H1 (cell line): Measurements from ENCODE around the gene SNRNP70. TPM values are rescaled to one million over a fixed set of nuclear protein-coding genes. Genes with fewer than 3 reads are reported as not detected.

ENCODE experiments used
- ATF2 ChIP-seq: IDR thresholded peaks from 2 replicates; pipeline ENCODE4 v1.6.1; 2012; ENCODE audit warnings: low read length, inconsistent platforms
- BACH1 ChIP-seq: IDR thresholded peaks from 2 replicates; pipeline ENCODE4 v1.6.1; 2012; ENCODE audit warnings: low read length, improper control_type of control experiment
- CEBPB ChIP-seq: IDR thresholded peaks from 2 replicates; pipeline ENCODE4 v1.6.1; 2012; ENCODE audit warnings: low read depth, low read length
- CHD1 ChIP-seq: IDR thresholded peaks from 2 replicates; pipeline ENCODE4 v1.6.1; 2012; ENCODE audit warnings: low read depth, low read length, improper control_type of control experiment
- FOSL1 ChIP-seq: IDR thresholded peaks from 2 replicates; pipeline ENCODE4 v1.6.1; 2011; ENCODE audit warnings: mild to moderate bottlenecking, low read depth, low read length, moderate library complexity; ENCODE audit not compliant: insufficient read depth
- HDAC6 ChIP-seq: IDR thresholded peaks from one replicate; pipeline ENCODE4 v1.7.1; 2012; ENCODE audit warnings: low read depth, mild to moderate bottlenecking, inconsistent platforms, low read length, moderate library complexity
- KDM1A ChIP-seq: fragments of 200-600, 300-600 bp; sonication (generic); IDR thresholded peaks from 2 replicates; pipeline ENCODE4 v1.7.1; 2016; ENCODE audit warnings: mild to moderate bottlenecking, low read length, borderline replicate concordance
- KDM4A ChIP-seq: IDR thresholded peaks from one replicate; pipeline ENCODE4 v1.7.1; 2012; ENCODE audit warnings: low read depth, mild to moderate bottlenecking, moderate library complexity, low read length, inconsistent platforms; ENCODE audit not compliant: severe bottlenecking
- MAX ChIP-seq: IDR thresholded peaks from 2 replicates; pipeline ENCODE4 v1.6.1; 2012; ENCODE audit warnings: inconsistent platforms
- POLR2A ChIP-seq, 2 experiments: IDR thresholded peaks; 1 replicate in 1 of 2; 2 replicates in 1 of 2; pipeline ENCODE4 v1.6.1; 2011; ENCODE audit warnings: low read depth in 2 of 2, low read length in 2 of 2, mild to moderate bottlenecking in 2 of 2; ENCODE audit errors: control extremely low read depth in 1 of 2
- POU5F1 ChIP-seq: IDR thresholded peaks from 2 replicates; pipeline ENCODE4 v1.6.1; 2011; ENCODE audit warnings: low read depth, mild to moderate bottlenecking, low read length, moderate library complexity
- RAD21 ChIP-seq, 2 experiments: IDR thresholded peaks in 1 of 2; conservative IDR thresholded peaks in 1 of 2; 2 replicates each; pipeline ENCODE4 v1.6.1; 2011; ENCODE audit warnings: low read depth in 2 of 2, low read length in 2 of 2, improper control_type of control experiment in 1 of 2, inconsistent platforms in 1 of 2, mild to moderate bottlenecking in 1 of 2, moderate library complexity in 1 of 2
- RBBP5 ChIP-seq: IDR thresholded peaks from 2 replicates; pipeline ENCODE4 v1.7.1; 2012; ENCODE audit warnings: low read depth, mild to moderate bottlenecking, inconsistent platforms, low read length, moderate library complexity, borderline replicate concordance
- SAP30 ChIP-seq: fragments of 300-600 bp; sonication (generic); IDR thresholded peaks from 2 replicates; pipeline ENCODE4 v1.7.1; 2012; ENCODE audit warnings: low read length, moderate library complexity, mild to moderate bottlenecking, inconsistent platforms; ENCODE audit not compliant: insufficient read depth, insufficient replicate concordance
- SIN3A ChIP-seq, 2 experiments: IDR thresholded peaks in 1 of 2; conservative IDR thresholded peaks in 1 of 2; 2 replicates each; pipeline ENCODE4 v1.6.1; 2011 to 2012; ENCODE audit warnings: low read length in 2 of 2, improper control_type of control experiment in 1 of 2, low read depth in 1 of 2, mild to moderate bottlenecking in 1 of 2
- SIX5 ChIP-seq: IDR thresholded peaks from 2 replicates; pipeline ENCODE4 v1.6.1; 2011; ENCODE audit warnings: mild to moderate bottlenecking, low read depth, low read length
- SP4 ChIP-seq: IDR thresholded peaks from 2 replicates; pipeline ENCODE4 v1.6.1; 2012; ENCODE audit warnings: low read length, inconsistent platforms
- TAF1 ChIP-seq: IDR thresholded peaks from 2 replicates; pipeline ENCODE4 v1.6.1; 2011; ENCODE audit warnings: mild to moderate bottlenecking, low read depth, low read length
- TBP ChIP-seq: IDR thresholded peaks from 2 replicates; pipeline ENCODE4 v1.6.1; 2011; ENCODE audit warnings: low read depth, low read length, improper control_type of control experiment
- TEAD4 ChIP-seq: IDR thresholded peaks from 2 replicates; pipeline ENCODE4 v1.6.1; 2012; ENCODE audit warnings: low read depth, low read length, inconsistent platforms, mixed read lengths
- USF2 ChIP-seq: IDR thresholded peaks from 2 replicates; pipeline ENCODE4 v1.6.1; 2011; ENCODE audit warnings: low read length, improper control_type of control experiment
- polyA plus RNA-seq, 7 experiments: library from polyadenylated mRNA; depleted of rRNA in 3 of 7; stranded (reverse) in 5 of 7; unstranded in 2 of 7; fragments of >200 nt in 5 of 7; fragments of 200-250 nt in 2 of 7; gene quantifications; 1 replicate in 5 of 7; 2 replicates in 1 of 7; 4 replicates in 1 of 7; pipeline versions ENCODE4 v1.2.1 to v1.2.3, GENCODE V29; 2011 to 2013; ENCODE audit warnings: missing spikeins in 2 of 7, mixed read lengths in 2 of 7
- total RNA-seq: library from RNA; stranded (reverse); fragmentation: NEBNext Ultra II Directional; extraction: Animal tissue kit (Norgen Biotek cat#: 25700); gene quantifications from 2 replicates; pipeline ENCODE4 v1.2.1, GENCODE V29; 2021

Gene SNRNP70
- total and polyA plus RNA-seq, 2 of the 8 experiments (the other 6 are each of a cell fraction or from before 2014, with no cell fraction given): 231 to 235 TPM

- TF ChIP-seq BACH1 (peak; percentile 18; the same call in 1 of the 2 replicates), POU5F1 (no peak), SIX5 (no peak), USF2 (peak; percentile 90), TAF1 (no peak), RAD21 (IDR thresholded peaks at IDR 0.05 in 1 of 2, conservative IDR thresholded peaks at IDR 0.05 in 1 of 2; ENCODE audit: low read depth in 2 of 2, low read length in 2 of 2) (no peak), SP4 (no peak), CEBPB (peak; percentile 30; the same call in 1 of the 2 replicates), KDM1A (no peak), FOSL1 (no peak), TBP (peak; percentile 17; the same call in 1 of the 2 replicates), HDAC6 (no peak), ATF2 (no peak), SIN3A (conservative IDR thresholded peaks at IDR 0.05 in 1 of 2, IDR thresholded peaks at IDR 0.05 in 1 of 2; ENCODE audit: low read depth in 1 of 2, low read length in 2 of 2) (peak in 1 of 2 experiments; percentile 65; a peak in 1 of 4 replicates), SAP30 (no peak), TEAD4 (no peak), POLR2A (IDR thresholded peaks at IDR 0.05; ENCODE audit: control extremely low read depth in 1 of 2, low read depth in 2 of 2, low read length in 2 of 2) (no peak), MAX (peak; percentile 17; the same call in 1 of the 2 replicates), CHD1 (no peak), RBBP5 (no peak), KDM4A (peak; percentile 53)
Observed at GRCh38 chr19:49113762-49114629, 28.7 kb downstream of the SNRNP70 start, which contains the start of gene LIN7B (continued).
